ENCODE data around the gene DIO3.

GRCh38 chr14:101544550-101544949, 16.7 kb upstream of the DIO3 start:
- TF ChIP-seq, protein P1, sequence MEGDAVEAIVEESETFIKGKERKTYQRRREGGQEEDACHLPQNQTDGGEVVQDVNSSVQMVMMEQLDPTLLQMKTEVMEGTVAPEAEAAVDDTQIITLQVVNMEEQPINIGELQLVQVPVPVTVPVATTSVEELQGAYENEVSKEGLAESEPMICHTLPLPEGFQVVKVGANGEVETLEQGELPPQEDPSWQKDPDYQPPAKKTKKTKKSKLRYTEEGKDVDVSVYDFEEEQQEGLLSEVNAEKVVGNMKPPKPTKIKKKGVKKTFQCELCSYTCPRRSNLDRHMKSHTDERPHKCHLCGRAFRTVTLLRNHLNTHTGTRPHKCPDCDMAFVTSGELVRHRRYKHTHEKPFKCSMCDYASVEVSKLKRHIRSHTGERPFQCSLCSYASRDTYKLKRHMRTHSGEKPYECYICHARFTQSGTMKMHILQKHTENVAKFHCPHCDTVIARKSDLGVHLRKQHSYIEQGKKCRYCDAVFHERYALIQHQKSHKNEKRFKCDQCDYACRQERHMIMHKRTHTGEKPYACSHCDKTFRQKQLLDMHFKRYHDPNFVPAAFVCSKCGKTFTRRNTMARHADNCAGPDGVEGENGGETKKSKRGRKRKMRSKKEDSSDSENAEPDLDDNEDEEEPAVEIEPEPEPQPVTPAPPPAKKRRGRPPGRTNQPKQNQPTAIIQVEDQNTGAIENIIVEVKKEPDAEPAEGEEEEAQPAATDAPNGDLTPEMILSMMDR (conservative IDR thresholded peaks at IDR 0.05; ENCODE audit: low read depth, low read length) = no peak
- TF ChIP-seq EZH2 (IDR thresholded peaks at IDR 0.05; ENCODE audit: borderline replicate concordance, low read depth, low read length, poor library complexity, severe bottlenecking) = no peak
